GM12874 (cell line): ENCODE data around the gene CCDC188.

Experiments
- CTCF ChIP-seq: IDR thresholded peaks from 2 replicates; pipeline ENCODE4 v1.5.1; 2011; ENCODE audit warnings: low read depth, mild to moderate bottlenecking, control low read depth, low read length, moderate library complexity; ENCODE audit not compliant: insufficient read depth

Gene CCDC188

GRCh38 chr22:20143883-20144665, 6.8 kb downstream of the CCDC188 start:
- TF ChIP-seq CTCF, result no peak

- TF ChIP-seq CTCF, result no peak
Measured at GRCh38 chr22:20142711-20143621, 7.9 kb downstream of the CCDC188 start.

- no peak for TF ChIP-seq CTCF
Measured at GRCh38 chr22:20141186-20142077, 9.4 kb downstream of the CCDC188 start.

- no peak for TF ChIP-seq CTCF
Measured at GRCh38 chr22:20140521-20140964, 10.3 kb downstream of the CCDC188 start.

- TF ChIP-seq CTCF, result no peak
Measured at GRCh38 chr22:20140107-20140445, 10.8 kb downstream of the CCDC188 start.

- no peak for TF ChIP-seq CTCF
Measured at GRCh38 chr22:20139391-20140106, 11.3 kb downstream of the CCDC188 start.
